22Rv1 (cell line): ENCODE data around the gene EMID1.

Experiments used
- CTCF ChIP-seq: fragments of 450-650 bp; IDR thresholded peaks from 2 replicates; pipeline ENCODE4 v1.5.1; 2017; ENCODE audit warnings: mild to moderate bottlenecking
- ZFX ChIP-seq: fragments of 450-650 bp; IDR thresholded peaks from 2 replicates; pipeline ENCODE4 v1.6.1; 2017; ENCODE audit warnings: antibody characterized with exemption, borderline replicate concordance

- TF ChIP-seq CTCF: no peak
- no peak for TF ChIP-seq ZFX
These were observed 21.5 kb upstream of the EMID1 start for GRCh38 chr22:29183971-29184848.
